Suprapubic skin (tissue), 4 donors: ENCODE measurements around the gene CLDN16.

Source experiments
- EP300 ChIP-seq: sonication (generic); formaldehyde crosslinking; IDR thresholded peaks from one replicate; pipeline ENCODE4 v1.6.1; 2017; ENCODE audit warnings: antibody characterized with exemption
- POLR2A ChIP-seq, 2 donors: fragments of 450-650 bp; IDR thresholded peaks; one replicate each; pipeline ENCODE4 v1.6.1; 2017; ENCODE audit warnings: antibody characterized with exemption in 2 of 2, mild to moderate bottlenecking in 2 of 2, moderate library complexity in 2 of 2
- POLR2AphosphoS5 ChIP-seq, 3 donors: sonication (generic); formaldehyde crosslinking; IDR thresholded peaks; one replicate each; pipeline ENCODE4 v1.6.1; 2017; ENCODE audit warnings: antibody characterized with exemption in 3 of 3
- TF ChIP-seq, protein P1 (sequence below), 2 donors: fragments of 200-600 bp in 1 of 2; fragments of 450-650 bp in 1 of 2; sonication (generic) in 1 of 2; IDR thresholded peaks; one replicate each; pipeline ENCODE4 v1.5.1; 2016 to 2019; ENCODE audit warnings: antibody characterized with exemption in 2 of 2, mild to moderate bottlenecking in 1 of 2, moderate library complexity in 1 of 2

DNA sequence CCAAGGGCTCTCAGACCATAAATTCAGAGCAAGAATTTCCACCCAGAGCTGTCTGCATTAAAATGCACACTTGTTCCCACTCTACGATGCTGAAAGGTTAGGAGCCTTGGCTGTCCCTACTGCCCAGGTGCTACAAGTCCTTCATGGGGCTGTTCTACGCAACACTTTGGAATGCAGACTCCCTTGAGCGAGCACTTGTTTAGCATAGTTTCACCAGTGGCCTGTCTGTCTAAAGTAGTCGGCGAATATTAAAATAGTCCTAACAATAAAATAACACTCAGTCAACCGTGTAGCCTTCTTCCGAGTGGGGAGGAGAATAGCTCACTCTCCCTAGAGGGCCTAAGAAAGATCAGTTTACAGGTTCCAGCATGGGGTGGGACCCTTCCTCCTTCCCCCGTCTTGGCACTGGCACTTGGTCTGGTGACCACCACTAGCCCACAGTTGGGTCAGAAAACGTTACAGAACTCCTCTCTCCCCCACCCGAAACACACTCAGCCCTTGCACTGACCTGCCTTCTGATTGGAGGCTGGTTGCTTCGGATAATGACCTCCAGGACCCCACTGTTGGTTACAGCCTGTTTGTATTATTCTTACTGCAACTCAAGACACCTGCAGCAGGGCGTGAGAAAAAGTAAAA, at the start of gene CLDN16:
- TF ChIP-seq POLR2A (IDR thresholded peaks at IDR 0.05) (no peak), POLR2AphosphoS5 (IDR thresholded peaks at IDR 0.05) (no peak), EP300 (no peak)
- TF ChIP-seq, protein P1, sequence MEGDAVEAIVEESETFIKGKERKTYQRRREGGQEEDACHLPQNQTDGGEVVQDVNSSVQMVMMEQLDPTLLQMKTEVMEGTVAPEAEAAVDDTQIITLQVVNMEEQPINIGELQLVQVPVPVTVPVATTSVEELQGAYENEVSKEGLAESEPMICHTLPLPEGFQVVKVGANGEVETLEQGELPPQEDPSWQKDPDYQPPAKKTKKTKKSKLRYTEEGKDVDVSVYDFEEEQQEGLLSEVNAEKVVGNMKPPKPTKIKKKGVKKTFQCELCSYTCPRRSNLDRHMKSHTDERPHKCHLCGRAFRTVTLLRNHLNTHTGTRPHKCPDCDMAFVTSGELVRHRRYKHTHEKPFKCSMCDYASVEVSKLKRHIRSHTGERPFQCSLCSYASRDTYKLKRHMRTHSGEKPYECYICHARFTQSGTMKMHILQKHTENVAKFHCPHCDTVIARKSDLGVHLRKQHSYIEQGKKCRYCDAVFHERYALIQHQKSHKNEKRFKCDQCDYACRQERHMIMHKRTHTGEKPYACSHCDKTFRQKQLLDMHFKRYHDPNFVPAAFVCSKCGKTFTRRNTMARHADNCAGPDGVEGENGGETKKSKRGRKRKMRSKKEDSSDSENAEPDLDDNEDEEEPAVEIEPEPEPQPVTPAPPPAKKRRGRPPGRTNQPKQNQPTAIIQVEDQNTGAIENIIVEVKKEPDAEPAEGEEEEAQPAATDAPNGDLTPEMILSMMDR (IDR thresholded peaks at IDR 0.05): no peak
